ENCODE results near the gene NFAT5. TPM values are rescaled to one million over a fixed set of nuclear protein-coding genes. Genes with fewer than 3 reads are reported as not detected.

NFAT5 gene
- total RNA-seq, 1 donor from 2014 or later, result 48.9 TPM

- H3K4me1 ChIP-seq, result peaks cover 0 to 4% of the 10 kb centered on the region in 2 donors
- intact Hi-C loops (cut with DNase I), result no loop called here
- H3K27ac ChIP-seq, result no peak overlapping the region
- TF ChIP-seq CTCF (IDR thresholded peaks at IDR 0.05), result no peak
- no peaks in the 10 kb centered on the region for H3K9me3 ChIP-seq
- H3K4me3 ChIP-seq, result no peak overlapping the region
- H3K27me3 ChIP-seq, result no peaks in the 10 kb centered on the region
- no peak for DNase-seq (ENCODE audit: low spot score in 2 of 2)
- no peaks in the 10 kb centered on the region for H3K36me3 ChIP-seq
These were observed 29.6 kb downstream of the NFAT5 start for GRCh38 chr16:69595127-69596036.

- TF ChIP-seq CTCF (IDR thresholded peaks at IDR 0.05), result no peak
- no peak for DNase-seq (ENCODE audit: low spot score in 2 of 2)
- Histone ChIP-seq H3K27me3 (no peaks in the 10 kb centered on the region), H3K36me3 (no peaks in the 10 kb centered on the region), H3K4me1 (peaks cover 0 to 4% of the 10 kb centered on the region in 2 donors), H3K4me3 (no peak overlapping the region), H3K9me3 (no peaks in the 10 kb centered on the region), H3K27ac (no peak overlapping the region)
- intact Hi-C loops (cut with DNase I), result no loop called here
These were observed 31.0 kb downstream of the NFAT5 start for GRCh38 chr16:69596801-69597200.

- no peak for DNase-seq (ENCODE audit: low spot score in 2 of 2)
- Histone ChIP-seq H3K4me3 (no peak overlapping the region), H3K27ac (no peak overlapping the region), H3K36me3 (no peaks in the 10 kb centered on the region), H3K4me1 (peaks cover 0 to 4% of the 10 kb centered on the region in 2 donors), H3K9me3 (no peaks in the 10 kb centered on the region), H3K27me3 (no peaks in the 10 kb centered on the region)
- TF ChIP-seq CTCF (IDR thresholded peaks at IDR 0.05), result no peak
- intact Hi-C loops (cut with DNase I), result no loop called here
These were observed 32.3 kb downstream of the NFAT5 start for GRCh38 chr16:69598045-69598444.

GRCh38 chr16:69599731-69600130, 34.0 kb downstream of the NFAT5 start:
- no peak for DNase-seq (ENCODE audit: low spot score in 2 of 2)
- TF ChIP-seq CTCF (IDR thresholded peaks at IDR 0.05), result no peak
- intact Hi-C loops (cut with DNase I), result no loop called here
- no peaks in the 10 kb centered on the region for H3K9me3 ChIP-seq
- H3K27me3 ChIP-seq, result no peaks in the 10 kb centered on the region
- H3K4me3 ChIP-seq, result no peak overlapping the region
- H3K27ac ChIP-seq, result no peak overlapping the region
- peaks cover 0 to 4% of the 10 kb centered on the region in 2 donors for H3K4me1 ChIP-seq
- H3K36me3 ChIP-seq, result no peaks in the 10 kb centered on the region

- Histone ChIP-seq H3K27me3 (no peaks in the 10 kb centered on the region), H3K9me3 (no peaks in the 10 kb centered on the region), H3K36me3 (no peaks in the 10 kb centered on the region), H3K4me1 (peaks cover 0 to 4% of the 10 kb centered on the region in 2 donors), H3K27ac (no peak overlapping the region), H3K4me3 (no peak overlapping the region)
- TF ChIP-seq CTCF (IDR thresholded peaks at IDR 0.05), result no peak
- no peak for DNase-seq (ENCODE audit: low spot score in 2 of 2)
- intact Hi-C loops (cut with DNase I), result no loop called here
These were observed 34.4 kb downstream of the NFAT5 start for GRCh38 chr16:69600202-69600601.
